HG02588 (cell line): ENCODE results near the gene PTPRM.

ENCODE experiments used
- ATAC-seq: cut with Tn5 transposase; IDR thresholded peaks from one replicate; pipeline ENCODE4 v1.9.1; 2021; ENCODE audit warnings: mild to moderate bottlenecking, moderate library complexity; ENCODE audit not compliant: unreplicated experiment

The PTPRM gene

DNA sequence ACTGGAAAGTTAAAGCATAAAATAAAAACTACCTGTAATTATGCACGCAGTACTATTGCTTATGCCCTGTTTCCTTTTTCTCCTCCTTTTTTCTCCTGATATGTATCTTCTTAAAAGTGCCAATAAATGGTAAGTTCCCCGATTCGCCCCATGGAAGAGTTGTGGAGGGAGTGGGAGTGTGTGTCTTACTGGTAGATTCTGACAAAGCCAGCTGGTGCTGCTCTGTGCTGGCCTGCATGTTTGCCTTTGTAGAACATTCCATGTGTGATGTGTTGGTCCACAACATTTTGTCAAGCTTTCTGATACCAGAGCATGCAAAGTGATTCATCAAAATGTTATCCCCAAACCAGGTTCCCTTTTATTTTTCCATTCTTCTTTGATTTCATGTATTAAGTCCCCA lies 685.3 kb downstream of the PTPRM start:
- ATAC-seq = no peak

DNA sequence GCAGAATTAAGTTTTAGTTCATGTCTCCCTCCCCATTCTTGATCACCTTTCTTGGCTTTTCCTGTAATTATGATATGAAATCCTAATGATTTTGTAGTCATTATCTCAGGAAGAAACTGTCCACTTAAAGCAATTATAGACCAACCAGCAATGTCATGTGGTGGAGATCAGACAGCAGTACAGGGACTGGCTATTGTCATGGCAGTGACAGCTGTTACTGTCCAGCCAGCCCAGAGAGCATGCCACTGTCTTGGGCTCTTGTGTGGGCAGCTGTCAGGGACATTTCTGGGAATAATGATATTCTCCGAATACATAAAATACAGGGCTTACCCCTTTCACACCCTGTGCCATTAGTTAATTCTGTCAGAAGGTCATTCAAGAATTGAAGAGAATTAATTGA lies 686.8 kb downstream of the PTPRM start:
- ATAC-seq = no peak

DNA sequence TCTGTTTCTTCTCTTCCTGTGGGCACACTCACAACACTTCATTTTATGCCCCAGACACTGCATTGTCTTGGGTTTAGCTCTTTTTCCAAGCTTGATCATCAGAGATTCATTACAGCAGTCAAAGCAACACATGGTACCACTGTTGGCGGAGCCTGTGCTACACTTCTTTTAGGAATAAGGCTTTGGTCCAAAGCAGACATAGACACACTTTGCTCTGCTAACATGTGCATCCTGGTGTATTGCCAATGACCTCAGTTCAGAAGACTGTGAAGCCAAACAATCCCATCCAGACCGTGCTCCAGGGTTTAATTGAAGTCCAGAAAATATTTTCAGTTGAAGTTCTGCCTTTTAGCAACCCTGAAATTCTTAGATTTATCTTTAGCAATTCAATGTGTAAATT lies 687.5 kb downstream of the PTPRM start:
- no peak for ATAC-seq

DNA sequence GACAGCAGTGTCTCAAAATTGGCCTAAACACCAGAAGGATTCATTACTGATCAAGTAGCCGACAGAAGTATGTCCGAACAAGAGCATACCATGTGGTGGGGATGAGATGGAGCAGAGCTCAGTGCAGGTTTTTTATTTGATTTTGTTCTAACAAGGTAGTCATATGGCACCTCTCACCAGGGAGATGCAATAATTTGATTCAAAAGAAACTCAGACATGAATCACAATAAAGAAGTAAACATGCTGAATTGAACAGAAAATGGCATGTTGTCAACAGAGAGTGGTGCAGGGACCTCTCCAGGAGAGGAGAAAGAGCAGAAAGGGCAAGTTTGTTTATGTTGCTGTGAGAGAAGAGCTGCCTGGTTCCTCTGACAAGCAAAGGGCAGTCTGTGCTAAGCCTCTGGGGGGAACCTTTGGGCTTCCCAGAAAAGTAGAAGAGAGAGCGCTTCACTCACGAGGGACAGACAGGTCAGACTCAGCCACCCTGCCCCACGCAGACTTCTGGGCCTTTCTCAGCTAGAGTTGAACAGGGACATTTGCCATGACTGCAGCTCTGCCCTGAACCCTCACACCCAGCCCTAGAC lies 690.8 kb downstream of the PTPRM start:
- ATAC-seq = no peak

DNA sequence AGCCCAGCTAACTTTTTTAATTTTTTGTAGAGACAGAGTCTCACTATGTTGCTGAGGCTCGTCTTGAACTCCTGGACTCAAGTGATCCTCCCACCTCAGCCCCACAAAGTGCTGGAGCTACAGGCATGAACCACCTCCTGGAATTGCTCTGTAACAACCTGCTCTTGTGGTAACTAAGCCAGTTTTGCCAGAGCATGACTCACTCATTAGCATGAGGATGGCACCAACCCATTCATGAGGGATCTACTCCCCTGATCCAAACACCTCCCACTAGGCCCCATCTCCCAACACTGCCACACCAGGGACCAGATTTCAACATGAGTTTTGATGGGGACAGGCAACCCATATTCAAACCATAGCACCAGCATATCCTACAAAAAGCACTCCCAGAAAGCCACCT lies 693.2 kb downstream of the PTPRM start:
- ATAC-seq = no peak

DNA sequence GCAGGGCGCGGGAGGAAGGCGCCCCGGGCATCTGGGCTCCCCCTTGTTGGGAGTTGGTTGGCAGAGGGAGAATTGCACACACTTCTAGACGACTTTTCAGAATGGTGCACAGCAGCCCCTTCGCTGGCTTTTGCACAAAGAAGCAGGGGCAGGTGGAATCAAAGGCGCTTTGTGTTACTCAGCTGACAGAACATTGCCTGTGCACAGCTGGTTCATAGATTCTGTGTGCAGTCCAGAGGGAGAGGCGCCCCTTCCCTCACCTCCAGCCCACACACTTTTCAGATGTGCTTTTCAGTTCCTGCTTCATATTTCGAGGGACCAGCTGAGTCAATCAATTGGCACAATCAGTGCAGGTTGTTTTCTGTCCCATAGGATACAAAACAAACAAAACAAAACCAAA lies 693.7 kb downstream of the PTPRM start:
- ATAC-seq = no peak

- ATAC-seq = no peak
These were observed 694.6 kb downstream of the PTPRM start for GRCh38 chr18:8261651-8262091.

- no peak for ATAC-seq
These were observed 695.1 kb downstream of the PTPRM start for GRCh38 chr18:8262221-8262620.

DNA sequence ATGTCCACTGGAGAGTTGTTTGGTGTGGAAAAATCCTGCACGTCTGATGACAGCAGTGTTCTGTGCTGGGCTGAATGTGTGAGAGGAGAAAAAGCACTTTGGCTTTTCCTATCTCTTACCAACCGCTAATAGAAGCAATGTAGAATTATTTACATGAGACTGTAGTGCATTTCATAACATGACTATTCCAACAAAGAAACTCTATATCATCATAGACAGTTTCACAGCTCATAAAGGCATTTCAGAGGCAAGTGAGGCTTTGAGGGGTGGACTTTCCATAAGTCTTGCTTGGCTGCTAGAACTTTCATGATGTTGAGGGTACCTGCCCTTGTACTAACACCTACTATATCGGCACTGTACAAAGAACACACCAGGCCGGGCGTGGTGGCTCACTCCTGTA lies 697.0 kb downstream of the PTPRM start:
- ATAC-seq = no peak

DNA sequence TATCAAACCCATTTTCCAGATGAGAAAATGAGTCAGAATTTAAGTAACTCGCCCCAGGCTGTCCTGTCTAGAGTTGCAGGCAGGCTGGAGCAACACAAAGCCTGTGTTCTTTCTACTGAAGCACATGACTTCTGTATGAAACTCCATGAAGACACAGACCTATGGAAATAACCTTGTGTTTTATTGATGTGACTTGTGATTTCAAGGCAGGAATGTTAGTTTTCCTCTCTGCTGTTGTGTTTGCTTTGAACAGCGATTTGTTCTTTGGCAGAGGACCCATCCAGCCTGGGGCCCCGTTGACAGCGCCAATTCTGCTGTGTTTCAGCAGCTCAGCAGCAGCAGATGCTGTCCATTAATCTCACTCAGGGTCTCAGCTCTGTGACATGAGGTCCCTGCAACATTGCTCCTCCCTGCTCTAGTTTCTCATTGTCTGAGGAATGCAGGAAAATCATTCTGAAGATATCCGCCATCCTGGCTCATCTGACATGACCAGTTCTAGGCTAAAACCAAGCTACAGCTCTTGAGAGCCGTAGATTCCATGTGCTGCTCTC lies 697.8 kb downstream of the PTPRM start:
- ATAC-seq = no peak

DNA sequence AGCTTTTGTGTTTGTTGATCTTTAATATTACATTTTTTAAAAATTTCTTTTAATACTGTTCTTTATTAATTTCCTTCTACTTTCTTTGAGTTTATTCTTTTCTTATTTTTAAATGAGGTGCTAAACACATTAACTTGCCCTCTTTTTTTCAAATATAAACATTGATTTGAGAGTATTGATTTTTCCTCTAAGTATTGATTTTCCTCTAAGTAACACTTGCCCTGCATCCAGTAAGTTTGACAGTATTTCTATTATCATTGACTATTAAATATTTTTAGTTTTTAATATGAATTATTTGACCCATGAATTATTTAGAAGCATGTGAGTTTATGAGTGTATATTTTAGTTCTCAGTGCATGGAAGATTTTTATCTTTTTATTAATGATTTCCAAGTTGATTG lies 705.1 kb downstream of the PTPRM start:
- ATAC-seq = no peak

- ATAC-seq = no peak
These were observed 707.3 kb downstream of the PTPRM start for GRCh38 chr18:8274370-8274769.

- no peak for ATAC-seq
These were observed 709.3 kb downstream of the PTPRM start for GRCh38 chr18:8276406-8276805.

DNA sequence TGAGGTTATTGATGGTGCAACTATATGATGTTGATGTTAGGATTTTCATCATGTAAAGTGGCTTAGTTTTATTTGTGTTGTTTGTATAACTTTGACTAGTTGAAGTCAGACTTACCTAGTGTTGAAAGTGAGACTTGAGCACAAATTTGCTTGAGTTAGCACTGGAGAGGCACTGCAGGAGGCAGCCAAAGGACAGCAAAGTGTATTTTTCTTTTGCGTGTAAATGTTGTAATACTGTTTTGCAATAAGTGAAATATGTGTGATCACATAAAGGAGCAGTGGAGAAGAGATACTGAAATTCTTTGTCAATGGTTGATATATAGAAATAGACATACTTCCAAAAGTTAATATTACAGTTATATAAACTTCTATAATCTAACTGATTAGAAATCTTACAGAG lies 710.2 kb downstream of the PTPRM start:
- no peak for ATAC-seq

GRCh38 chr18:8279346-8279745 lies 712.2 kb downstream of the PTPRM start:
- no peak for ATAC-seq

GRCh38 chr18:8279781-8280330 lies 712.7 kb downstream of the PTPRM start:
- no peak for ATAC-seq

DNA sequence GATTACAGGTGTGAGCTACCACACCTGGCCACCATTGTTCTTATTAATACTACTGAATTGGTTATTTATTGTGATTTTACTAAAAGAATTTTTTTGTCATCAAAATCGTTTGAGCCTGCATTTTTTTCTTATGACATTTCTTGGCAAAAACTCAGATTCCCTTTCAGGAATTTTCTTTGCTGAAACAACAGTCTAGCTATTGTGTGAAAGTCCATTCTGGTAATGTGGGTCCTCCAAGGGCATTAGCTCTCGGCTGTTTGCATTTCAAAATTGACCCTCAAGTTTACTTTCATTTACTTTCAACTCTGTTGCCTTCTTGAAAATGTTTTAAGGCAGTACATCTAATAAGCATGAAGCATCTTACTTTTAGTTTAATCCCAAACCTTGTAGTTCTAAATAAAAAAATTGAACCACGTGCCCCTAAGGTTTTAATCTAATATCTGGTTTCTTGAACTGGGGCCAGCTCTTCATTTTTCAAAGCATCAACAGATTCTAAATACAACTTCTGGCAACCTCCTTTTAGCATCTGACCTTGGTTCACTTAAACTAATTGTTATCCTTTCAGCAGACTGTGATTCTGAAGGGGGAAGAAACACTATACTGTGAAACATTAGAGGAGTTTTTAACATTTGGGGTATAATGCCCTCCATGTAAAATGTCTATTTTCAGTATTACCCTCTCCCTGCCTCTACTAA lies 716.9 kb downstream of the PTPRM start:
- ATAC-seq = no peak

- no peak for ATAC-seq
These were observed 719.2 kb downstream of the PTPRM start for GRCh38 chr18:8286303-8286702.

DNA sequence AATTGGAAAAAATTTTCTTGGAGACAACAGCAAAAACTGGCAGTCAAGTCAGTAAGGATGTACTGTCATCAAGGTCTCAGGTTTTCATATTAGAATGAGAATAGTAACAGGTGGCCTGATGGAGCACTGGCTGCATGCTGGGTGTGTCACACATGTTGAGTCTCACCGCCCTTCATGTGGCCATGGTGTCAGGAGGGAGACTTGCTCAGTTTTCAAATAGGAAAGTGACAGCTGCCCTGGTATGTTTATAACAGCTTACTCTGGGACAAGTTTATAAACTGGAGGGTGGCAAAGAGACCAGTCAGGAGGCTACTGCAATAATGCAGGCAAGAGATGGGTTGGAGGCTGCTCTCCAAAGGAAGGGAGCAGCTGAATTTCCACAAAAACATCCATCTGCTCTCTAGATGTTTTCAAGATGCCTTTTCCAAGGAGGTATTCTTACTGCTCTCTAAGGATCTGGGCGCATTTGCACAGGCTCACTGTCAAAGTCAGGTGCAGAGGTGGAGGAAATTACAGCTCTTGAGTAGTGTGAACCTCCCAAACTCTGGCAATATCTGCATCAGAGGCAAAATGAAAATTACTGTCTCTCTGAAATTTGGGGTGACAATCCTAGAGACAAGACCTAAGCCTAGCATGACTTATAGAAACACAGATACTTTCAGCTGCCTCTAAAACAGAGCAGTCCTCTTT lies 720.2 kb downstream of the PTPRM start:
- no peak for ATAC-seq

- no peak for ATAC-seq
These were observed 721.5 kb downstream of the PTPRM start for GRCh38 chr18:8288472-8289195.

DNA sequence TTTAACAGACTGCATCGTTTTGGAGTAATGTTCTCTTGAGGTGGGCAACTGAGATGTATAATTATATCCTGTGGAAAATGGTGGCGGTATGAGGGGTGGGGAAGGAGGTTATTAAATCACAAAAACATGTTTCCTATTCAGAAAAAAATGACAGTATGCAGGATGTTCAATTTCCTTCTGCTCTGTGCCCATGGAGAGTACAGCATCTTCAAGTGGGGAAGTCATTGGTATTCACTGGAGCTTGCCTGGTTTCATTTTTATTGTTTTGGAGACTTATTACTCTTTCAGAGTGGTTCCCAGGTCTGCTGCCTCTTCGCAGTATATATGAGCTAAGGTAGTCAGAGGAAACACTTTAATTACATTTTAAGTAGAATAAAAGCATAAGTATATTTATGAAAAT lies 723.3 kb downstream of the PTPRM start:
- ATAC-seq = no peak
